H1 (cell line): ENCODE results near the gene POLE. TPM values are rescaled to one million over a fixed set of nuclear protein-coding genes. Genes with fewer than 3 reads are reported as not detected.

Source experiments
- CEBPB ChIP-seq: IDR thresholded peaks from 2 replicates; pipeline ENCODE4 v1.6.1; 2012; ENCODE audit warnings: low read depth, low read length
- JUND ChIP-seq: IDR thresholded peaks from 2 replicates; pipeline ENCODE4 v1.6.1; 2011; ENCODE audit warnings: mild to moderate bottlenecking, improper control_type of control experiment, low read length
- MAX ChIP-seq: IDR thresholded peaks from 2 replicates; pipeline ENCODE4 v1.6.1; 2012; ENCODE audit warnings: inconsistent platforms
- RNF2 ChIP-seq: fragments of 200-900, 300-1000 bp; sonication (generic); IDR thresholded peaks from 2 replicates; pipeline ENCODE4 v1.7.1; 2016; ENCODE audit warnings: borderline replicate concordance, low read depth, mild to moderate bottlenecking, antibody characterized with exemption, low read length; ENCODE audit not compliant: poor library complexity, severe bottlenecking; ENCODE audit errors: missing control alignments
- SRF ChIP-seq: IDR thresholded peaks from 2 replicates; pipeline ENCODE4 v1.6.1; 2011; ENCODE audit warnings: mild to moderate bottlenecking, low read depth, low read length, moderate library complexity
- TBP ChIP-seq: IDR thresholded peaks from 2 replicates; pipeline ENCODE4 v1.6.1; 2011; ENCODE audit warnings: low read depth, low read length, improper control_type of control experiment
- TCF12 ChIP-seq: IDR thresholded peaks from 2 replicates; pipeline ENCODE4 v1.6.1; 2011; ENCODE audit warnings: low read depth, mild to moderate bottlenecking, low read length
- polyA plus RNA-seq, 7 experiments: library from polyadenylated mRNA; depleted of rRNA in 3 of 7; stranded (reverse) in 5 of 7; unstranded in 2 of 7; fragments of >200 nt in 5 of 7; fragments of 200-250 nt in 2 of 7; gene quantifications; 1 replicate in 5 of 7; 2 replicates in 1 of 7; 4 replicates in 1 of 7; pipeline versions ENCODE4 v1.2.1 to v1.2.3, GENCODE V29; 2011 to 2013; ENCODE audit warnings: missing spikeins in 2 of 7, mixed read lengths in 2 of 7
- total RNA-seq: library from RNA; stranded (reverse); fragmentation: NEBNext Ultra II Directional; extraction: Animal tissue kit (Norgen Biotek cat#: 25700); gene quantifications from 2 replicates; pipeline ENCODE4 v1.2.1, GENCODE V29; 2021

Gene POLE
- total and polyA plus RNA-seq, 2 of the 8 experiments (the other 6 are each of a cell fraction or from before 2014, with no cell fraction given) = 59.7 to 115 TPM

GRCh38 chr12:132617822-132618682, 69.1 kb downstream of the POLE start (continued):
- TF ChIP-seq CEBPB = no peak
- TF ChIP-seq SRF = no peak
- no peak for TF ChIP-seq JUND
- no peak for TF ChIP-seq TBP
- TF ChIP-seq TCF12 = 0 out of 2 replicates have a peak, but pooled peaks have one; percentile 49
- no peak for TF ChIP-seq RNF2
- TF ChIP-seq MAX = peak; percentile 95
